Measurements from ENCODE around the gene VCL. TPM values are rescaled to one million over a fixed set of nuclear protein-coding genes. Genes with fewer than 3 reads are reported as not detected.

VCL gene
- total RNA-seq, 2 donors from 2014 or later, result 99.9 to 179 TPM

DNA sequence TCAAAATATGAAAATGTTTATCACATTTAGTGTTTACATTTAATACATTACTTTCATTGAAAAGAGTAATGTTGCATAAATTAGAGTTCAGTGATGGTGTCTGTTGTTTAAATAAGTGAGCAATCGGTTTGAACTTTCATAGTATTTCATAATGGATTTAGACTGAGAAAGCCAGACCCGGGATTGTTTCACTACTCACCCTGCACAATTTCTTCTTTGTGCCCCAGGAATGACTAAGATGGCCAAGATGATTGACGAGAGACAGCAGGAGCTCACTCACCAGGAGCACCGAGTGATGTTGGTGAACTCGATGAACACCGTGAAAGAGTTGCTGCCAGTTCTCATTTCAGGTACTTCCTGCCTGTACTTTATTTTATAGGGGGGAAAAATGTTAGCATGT is 74.6 kb downstream of the VCL start:
- H3K4me3 ChIP-seq, result no peak overlapping the region
- no peaks in the 10 kb centered on the region for H3K9me3 ChIP-seq
- TF ChIP-seq, protein P1, sequence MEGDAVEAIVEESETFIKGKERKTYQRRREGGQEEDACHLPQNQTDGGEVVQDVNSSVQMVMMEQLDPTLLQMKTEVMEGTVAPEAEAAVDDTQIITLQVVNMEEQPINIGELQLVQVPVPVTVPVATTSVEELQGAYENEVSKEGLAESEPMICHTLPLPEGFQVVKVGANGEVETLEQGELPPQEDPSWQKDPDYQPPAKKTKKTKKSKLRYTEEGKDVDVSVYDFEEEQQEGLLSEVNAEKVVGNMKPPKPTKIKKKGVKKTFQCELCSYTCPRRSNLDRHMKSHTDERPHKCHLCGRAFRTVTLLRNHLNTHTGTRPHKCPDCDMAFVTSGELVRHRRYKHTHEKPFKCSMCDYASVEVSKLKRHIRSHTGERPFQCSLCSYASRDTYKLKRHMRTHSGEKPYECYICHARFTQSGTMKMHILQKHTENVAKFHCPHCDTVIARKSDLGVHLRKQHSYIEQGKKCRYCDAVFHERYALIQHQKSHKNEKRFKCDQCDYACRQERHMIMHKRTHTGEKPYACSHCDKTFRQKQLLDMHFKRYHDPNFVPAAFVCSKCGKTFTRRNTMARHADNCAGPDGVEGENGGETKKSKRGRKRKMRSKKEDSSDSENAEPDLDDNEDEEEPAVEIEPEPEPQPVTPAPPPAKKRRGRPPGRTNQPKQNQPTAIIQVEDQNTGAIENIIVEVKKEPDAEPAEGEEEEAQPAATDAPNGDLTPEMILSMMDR (IDR thresholded peaks at IDR 0.05), result no peak
- no peak for DNase-seq
- no peak overlapping the region for H3K9ac ChIP-seq (ENCODE audit: low read depth in 2 of 2, low read length in 2 of 2)
- H3K27ac ChIP-seq, result no peak overlapping the region
- intact Hi-C loops (cut with DNase I), result no loop called here
- H3K27me3 ChIP-seq, result no peaks in the 10 kb centered on the region
- no peaks in the 10 kb centered on the region for H3K4me1 ChIP-seq
- peaks cover 15% of the 10 kb centered on the region for H3K36me3 ChIP-seq

DNA sequence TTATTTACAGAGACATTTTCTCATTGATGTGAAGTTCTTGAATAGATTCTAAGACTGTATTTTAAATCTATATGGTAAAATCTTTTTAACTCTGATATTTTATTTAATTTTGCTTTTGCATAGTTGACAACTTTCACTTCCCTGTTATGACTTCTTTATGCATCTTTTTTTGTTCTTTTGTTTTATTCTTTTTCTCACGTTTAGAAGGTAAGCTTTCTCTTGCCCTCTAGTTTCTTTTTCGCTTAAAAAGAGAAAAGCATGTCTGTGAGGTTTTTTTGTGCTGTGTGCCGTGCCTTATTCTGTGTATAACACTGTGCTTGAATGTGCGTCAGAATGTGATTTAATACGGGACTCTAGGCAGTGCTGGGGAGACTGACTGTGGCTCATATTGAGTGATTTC is 78.0 kb downstream of the VCL start:
- intact Hi-C loops (cut with DNase I), result no loop called here
- Histone ChIP-seq H3K4me3 (no peak overlapping the region), H3K9me3 (no peaks in the 10 kb centered on the region), H3K27ac (no peak overlapping the region), H3K4me1 (no peaks in the 10 kb centered on the region), H3K27me3 (no peaks in the 10 kb centered on the region), H3K36me3 (peaks cover 15% of the 10 kb centered on the region), H3K9ac (ENCODE audit: low read depth in 2 of 2, low read length in 2 of 2) (no peak overlapping the region)
- TF ChIP-seq, protein P1 (IDR thresholded peaks at IDR 0.05), result no peak
- DNase-seq, result no peak

DNA sequence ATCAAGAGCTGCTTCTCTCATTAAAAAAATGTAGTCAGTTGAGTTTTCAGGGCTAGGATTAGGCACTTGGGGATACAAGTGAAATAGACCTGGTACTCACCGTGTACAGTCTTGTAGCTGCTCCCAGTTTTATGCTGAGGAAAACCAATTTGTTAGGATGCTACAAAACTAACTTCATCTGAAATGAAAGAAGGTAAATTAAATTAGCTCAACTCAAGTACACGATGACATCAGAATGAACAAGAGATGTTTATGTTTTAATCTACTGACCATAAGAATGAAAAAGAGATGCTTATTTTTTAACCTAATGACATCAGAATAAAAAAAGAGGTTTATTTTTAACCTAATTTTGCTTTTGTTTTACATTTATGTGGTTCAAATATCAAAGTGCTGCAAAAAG is 79.0 kb downstream of the VCL start:
- no peak for DNase-seq
- intact Hi-C loops (cut with DNase I), result no loop called here
- TF ChIP-seq, protein P1 (IDR thresholded peaks at IDR 0.05), result no peak
- H3K4me1 ChIP-seq, result no peaks in the 10 kb centered on the region
- H3K36me3 ChIP-seq, result peaks cover 15% of the 10 kb centered on the region
- H3K27ac ChIP-seq, result no peak overlapping the region
- no peak overlapping the region for H3K4me3 ChIP-seq
- H3K9me3 ChIP-seq, result no peaks in the 10 kb centered on the region
- no peaks in the 10 kb centered on the region for H3K27me3 ChIP-seq
- no peak overlapping the region for H3K9ac ChIP-seq (ENCODE audit: low read depth in 2 of 2, low read length in 2 of 2)

DNA sequence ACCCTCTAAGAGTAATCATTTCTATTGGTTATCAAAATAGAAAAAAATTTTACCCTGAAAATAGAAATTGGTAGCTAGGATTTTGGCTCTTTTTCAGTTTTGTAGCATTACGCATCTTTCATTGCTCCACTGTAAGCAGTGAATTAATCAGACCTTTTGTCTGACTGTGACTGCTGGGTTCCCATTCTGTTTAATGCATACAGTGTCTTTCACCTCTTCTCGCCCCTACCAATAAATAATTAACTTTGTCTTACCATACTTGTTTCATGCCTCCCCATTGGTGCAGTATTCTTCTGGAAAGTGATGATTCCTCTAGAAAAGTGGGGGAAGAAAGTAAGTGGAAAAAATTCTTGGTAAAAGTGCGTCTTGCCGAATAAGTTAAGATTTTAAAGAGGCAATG is 79.5 kb downstream of the VCL start:
- TF ChIP-seq, protein P1 (IDR thresholded peaks at IDR 0.05), result no peak
- no peak overlapping the region for H3K4me3 ChIP-seq
- H3K36me3 ChIP-seq, result peaks cover 15% of the 10 kb centered on the region
- intact Hi-C loops (cut with DNase I), result no loop called here
- H3K27ac ChIP-seq, result no peak overlapping the region
- no peaks in the 10 kb centered on the region for H3K9me3 ChIP-seq
- H3K27me3 ChIP-seq, result no peaks in the 10 kb centered on the region
- DNase-seq, result no peak
- no peaks in the 10 kb centered on the region for H3K4me1 ChIP-seq
- H3K9ac ChIP-seq (ENCODE audit: low read depth in 2 of 2, low read length in 2 of 2), result no peak overlapping the region

DNA sequence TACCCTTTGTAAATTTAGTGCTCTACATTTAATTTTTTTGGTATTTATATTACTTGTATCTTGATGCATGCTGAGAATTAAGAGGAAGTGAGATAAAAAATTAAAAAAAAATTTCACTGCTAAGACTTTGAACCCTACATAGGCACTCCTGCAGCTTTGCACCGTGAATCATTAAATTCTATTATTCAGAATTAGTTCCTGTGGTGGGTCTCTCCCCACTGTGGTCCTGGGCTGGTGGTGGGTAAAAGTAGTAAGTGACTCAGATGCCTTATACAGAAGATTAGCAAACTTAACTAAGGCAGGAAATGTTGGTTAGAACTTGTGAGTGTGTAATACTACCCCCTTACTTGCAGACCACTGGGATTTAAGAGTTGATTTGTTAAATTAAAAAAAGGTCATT is 80.1 kb downstream of the VCL start:
- no peaks in the 10 kb centered on the region for H3K9me3 ChIP-seq
- no peak overlapping the region for H3K27ac ChIP-seq
- no peaks in the 10 kb centered on the region for H3K27me3 ChIP-seq
- no peak overlapping the region for H3K4me3 ChIP-seq
- TF ChIP-seq, protein P1 (IDR thresholded peaks at IDR 0.05), result no peak
- peaks cover 14% of the 10 kb centered on the region for H3K36me3 ChIP-seq
- H3K9ac ChIP-seq (ENCODE audit: low read depth in 2 of 2, low read length in 2 of 2), result no peak overlapping the region
- intact Hi-C loops (cut with DNase I), result no loop called here
- H3K4me1 ChIP-seq, result no peaks in the 10 kb centered on the region
- no peak for DNase-seq

Data from colonic mucosa (tissue), 4 donors.